HG02610 (cell line): ENCODE results near the gene B4GALT1.
A peak's percentile ranks its signal among the peaks of the same experiment; 100 is the strongest.
"Not testable (repeated sequence)": the region's sequence is repeated elsewhere in the genome, so short reads cannot be mapped to it uniquely, and the experiment has no call there.

Source experiments
- ATAC-seq: cut with Tn5 transposase; IDR thresholded peaks from one replicate; pipeline ENCODE4 v1.9.1; 2021; ENCODE audit warnings: mild to moderate bottlenecking, moderate library complexity; ENCODE audit not compliant: unreplicated experiment

The B4GALT1 gene

DNA sequence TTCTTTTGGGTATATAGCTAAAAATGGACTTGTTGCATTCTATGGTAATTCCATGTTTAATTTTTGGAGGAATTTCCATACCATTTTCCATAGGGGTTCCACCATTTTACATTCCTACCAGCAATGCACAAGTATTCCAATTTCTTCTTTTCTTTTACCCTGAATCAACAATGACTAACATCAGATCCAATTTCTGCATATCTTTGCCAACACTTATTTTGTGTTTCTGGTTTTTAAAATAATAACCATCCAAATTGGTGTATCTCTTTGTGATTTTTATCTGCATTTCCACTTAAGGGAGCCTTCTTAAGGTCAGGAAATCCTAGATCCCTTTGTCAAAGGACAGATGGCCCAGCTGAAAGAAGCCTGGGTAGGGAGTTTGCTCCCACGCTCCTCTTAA is 61.2 kb downstream of the B4GALT1 start:
- no peak for ATAC-seq

DNA sequence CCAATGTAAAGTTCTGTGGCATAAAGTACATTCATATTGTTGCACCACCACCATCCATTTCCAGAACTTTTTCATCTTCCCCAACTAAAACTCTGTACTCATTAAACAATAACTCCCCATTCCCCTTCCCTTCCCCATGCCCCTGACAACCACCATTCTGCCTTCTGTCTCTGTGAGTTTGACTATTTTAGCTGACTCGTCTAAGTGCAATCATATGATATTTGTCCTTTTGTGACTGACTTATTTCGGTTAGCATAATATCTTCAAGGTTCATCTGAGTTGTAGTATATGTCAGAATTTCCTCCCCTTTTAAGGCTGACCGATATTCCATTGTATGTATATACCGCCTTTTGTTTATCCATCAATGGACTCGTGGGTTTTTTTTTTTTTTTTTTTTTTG is 61.6 kb downstream of the B4GALT1 start:
- ATAC-seq: no peak

- no peak for ATAC-seq
Measured at GRCh38 chr9:33104401-33104800, 62.7 kb downstream of the B4GALT1 start.

DNA sequence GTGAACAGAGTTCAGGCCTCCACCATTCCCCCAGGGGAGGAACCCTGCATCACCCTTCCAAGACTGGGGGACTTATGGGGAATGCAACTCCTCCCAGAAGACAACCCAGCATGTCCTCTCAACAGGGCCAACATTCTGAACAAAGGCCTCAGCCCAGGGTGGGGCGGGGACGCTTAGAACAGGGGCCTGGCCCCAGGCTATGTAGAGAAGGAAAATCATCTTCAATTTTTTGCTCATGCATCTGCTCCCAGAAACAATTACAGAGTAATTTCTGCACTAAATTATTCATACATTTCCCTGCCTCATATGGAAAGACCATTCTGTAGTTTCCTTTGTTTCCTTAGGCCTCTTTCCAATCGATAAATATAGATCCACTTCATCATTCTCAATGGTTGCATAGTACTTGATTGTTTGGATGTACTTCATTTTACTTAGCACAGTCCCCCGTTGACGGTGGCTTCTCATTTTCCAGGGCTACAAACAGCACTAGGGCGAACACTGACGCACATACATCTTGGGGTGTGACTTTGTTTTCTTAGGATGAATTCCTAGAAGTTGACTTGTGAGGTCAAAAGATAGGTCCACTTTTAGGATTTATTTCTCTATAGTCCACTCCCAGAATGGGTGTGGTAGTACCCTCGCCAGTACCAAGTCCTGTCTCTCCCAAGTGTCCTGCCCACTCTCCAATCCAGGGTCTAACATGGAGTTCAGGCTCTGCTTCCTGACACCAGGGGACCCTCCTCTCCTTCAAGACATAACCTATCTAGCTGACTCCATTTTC is 63.4 kb downstream of the B4GALT1 start:
- ATAC-seq: no peak

GRCh38 chr9:33102551-33103210 is 64.5 kb downstream of the B4GALT1 start:
- no peak for ATAC-seq

DNA sequence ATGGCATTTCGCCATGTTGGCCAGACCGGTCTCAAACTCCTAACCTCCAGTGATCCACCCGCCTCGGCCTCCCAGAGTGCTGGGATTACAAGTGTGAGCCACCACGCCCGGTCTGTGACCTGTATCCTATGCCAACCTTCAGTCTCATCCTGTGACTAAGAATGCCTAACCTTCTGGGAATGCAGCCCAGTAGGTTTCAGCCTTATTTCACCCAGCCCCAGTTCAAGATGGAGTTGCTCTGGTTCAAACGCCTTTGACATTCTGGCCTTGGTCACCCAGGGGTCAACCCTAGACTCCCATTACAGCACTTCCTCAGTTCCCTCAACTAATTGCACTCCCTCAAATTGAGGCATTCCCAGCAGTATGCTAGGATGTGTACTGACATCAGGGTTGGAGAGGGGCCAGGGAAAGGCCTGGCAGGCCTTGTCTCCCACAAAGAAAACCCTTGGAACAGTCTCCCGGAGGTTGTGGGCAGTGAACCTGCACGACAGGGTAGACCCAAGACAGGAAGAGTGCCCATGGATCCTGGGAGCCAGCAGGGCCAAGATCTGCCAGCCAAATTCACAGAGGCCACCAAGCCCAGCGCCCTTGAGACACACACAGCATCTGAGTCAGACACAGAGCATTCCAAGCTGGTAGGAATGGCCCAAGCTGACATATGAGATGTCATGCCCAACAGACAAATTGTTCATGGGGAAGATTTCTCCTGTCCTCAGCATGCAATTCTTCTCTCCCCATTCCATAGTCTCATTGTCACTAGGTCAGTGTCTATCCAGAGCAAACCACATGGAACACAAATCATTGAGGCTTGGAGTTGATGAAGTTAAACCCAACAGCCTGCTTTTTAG is 65.8 kb downstream of the B4GALT1 start:
- no peak for ATAC-seq

DNA sequence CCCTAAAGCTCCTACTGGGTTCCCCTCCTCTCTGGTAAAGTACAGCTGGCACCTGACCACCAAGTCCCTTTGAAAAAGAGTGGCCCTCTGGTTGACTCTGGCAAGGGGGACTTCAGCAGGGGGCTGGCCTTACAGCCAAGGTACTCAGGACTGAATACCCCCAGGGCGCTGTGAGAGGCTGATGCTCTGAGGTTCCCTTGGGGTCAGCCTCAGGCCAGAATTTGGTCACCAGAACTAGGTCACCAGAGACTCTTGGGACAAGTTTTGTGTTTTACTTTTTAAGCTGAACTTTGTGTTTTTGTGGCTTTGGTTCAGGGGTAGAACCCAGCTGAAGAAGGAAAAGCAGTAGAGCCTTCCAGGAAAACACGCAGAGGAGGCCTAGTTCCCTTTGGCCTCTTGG is 67.4 kb downstream of the B4GALT1 start:
- no peak for ATAC-seq

- no peak for ATAC-seq
Measured at GRCh38 chr9:33097192-33097591, 69.9 kb downstream of the B4GALT1 start.

DNA sequence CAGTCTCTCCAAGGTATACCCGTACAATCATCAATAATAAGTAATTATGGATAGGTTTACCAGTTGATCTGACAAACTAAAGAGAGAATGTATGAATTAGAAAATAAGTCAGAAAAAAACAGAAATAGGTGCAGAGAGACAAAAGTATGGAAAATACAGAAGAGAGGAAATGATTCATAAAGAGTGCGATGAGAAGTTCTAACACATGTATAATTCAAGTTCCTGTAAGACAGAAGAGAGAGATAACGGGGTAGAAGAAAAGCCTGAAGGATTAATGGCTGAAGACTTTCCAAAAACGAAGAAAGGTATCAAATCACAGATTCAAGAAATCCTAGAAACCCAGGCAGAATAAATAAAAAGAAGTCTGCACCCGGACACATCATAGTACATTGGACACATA is 74.5 kb downstream of the B4GALT1 start:
- no peak for ATAC-seq

DNA sequence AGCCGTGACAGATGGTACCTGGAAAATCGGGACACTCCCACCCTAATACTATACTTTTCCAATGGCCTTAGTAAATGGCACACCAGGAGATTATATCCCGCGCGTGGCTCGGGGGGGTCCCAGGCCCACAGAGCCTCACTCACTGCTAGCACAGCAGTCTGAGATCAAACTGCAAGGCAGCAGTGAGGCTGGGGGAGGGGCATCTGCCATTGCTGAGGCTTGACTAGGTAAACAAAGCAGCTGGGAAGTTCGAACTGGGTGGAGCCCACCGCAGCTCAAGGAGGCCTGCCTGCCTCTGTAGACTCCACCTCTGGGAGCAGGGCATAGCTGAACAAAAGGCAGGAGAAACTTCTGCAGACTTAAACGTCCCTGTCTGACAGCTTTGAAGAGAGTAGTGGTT is 81.5 kb downstream of the B4GALT1 start:
- ATAC-seq: not testable (repeated sequence)

GRCh38 chr9:33082538-33083326 is 84.4 kb downstream of the B4GALT1 start:
- ATAC-seq: no peak

- ATAC-seq: no peak
Measured at GRCh38 chr9:33082128-33082527, 85.0 kb downstream of the B4GALT1 start.

DNA sequence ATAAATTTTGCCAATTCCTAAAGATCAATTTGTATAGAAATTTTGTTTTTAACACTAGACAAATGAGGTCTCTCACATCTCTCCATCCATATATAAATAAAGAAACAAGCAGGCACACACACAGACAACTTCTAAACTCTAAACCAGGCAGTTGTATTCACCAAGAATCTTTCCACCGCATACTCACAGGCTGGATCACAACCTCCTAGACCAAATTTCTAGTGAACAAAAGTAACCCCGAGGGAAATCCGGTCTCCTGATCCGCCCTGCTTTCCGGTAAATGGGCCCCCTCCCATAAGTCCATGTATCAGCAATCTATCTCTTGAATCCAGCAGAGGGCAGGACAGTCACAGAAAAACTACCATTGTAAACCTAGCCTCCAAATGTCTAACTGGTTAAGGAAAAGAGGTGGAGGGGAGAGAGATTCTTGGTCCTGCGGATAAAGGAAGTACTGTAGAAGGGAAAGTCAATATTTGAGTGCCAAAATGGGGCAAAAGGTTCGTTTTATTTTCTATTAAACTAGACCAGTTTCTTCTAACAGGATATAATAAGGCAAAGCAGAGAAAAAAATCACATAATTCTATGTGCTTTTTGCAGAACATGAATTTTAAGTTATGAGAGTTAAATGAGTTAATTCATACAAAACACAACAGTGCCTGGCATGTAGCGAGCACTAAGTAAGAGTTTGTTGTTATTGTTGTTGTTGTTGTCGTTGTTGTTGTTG is 85.8 kb downstream of the B4GALT1 start:
- peak; percentile 52 for ATAC-seq

DNA sequence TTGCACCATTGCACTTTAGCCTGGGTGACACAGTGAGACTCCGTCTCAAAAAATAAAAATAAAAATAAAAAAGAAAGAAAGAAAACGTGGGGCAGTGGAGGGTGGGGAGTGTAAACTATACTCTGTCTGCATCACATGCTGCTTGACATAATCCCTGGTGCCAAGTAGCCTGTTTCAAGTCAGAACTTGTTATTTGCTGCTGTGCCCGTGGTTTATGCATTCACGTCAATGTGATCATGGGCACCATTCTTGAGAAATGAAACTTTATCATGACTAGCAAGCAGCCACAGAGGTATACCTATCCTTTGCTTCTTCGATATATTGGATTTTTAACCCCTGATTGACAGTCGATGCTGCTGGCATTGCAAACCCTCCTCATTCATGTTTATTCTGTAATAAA is 86.6 kb downstream of the B4GALT1 start:
- no peak for ATAC-seq

GRCh38 chr9:33076046-33077004 is 90.8 kb downstream of the B4GALT1 start, which contains the start of gene SMU1:
TSS of gene SMU1 (minus strand) at chr9:33076674. CDS start at chr9:33076608, 66 bp downstream.
- ATAC-seq: peak; percentile 98

DNA sequence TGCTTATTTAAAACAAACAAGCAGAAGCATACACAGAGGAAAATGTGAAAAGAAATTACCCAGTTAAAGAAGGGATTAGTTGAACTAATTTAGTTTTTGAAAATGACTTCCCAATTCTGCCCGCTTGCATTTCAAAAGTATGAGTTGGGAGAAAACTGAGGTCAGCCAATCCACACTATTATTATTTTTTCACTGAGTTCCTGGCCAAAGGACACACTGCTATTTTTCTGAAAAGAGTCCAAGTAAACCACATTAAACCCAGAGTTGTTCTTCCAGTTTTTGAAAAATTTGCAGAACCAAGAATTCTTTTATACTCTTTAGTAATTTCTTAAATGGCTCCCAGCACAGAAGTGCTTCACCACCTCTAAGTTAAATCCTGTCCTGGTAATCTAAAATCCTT is 98.1 kb downstream of the B4GALT1 start:
- no peak for ATAC-seq

- peak; percentile 76 for ATAC-seq
Measured at GRCh38 chr9:33065157-33066076, 101.7 kb downstream of the B4GALT1 start.
